ENCODE results near the gene CHST12. TPM values are rescaled to one million over a fixed set of nuclear protein-coding genes. Genes with fewer than 3 reads are reported as not detected.

CHST12 gene
- total and polyA plus RNA-seq, 2 donors (not counting 1 experiment from before 2014, with no cell fraction given): 25.4 to 27.1 TPM

- Mint-ChIP-seq H3K9me3 (ENCODE audit: insufficient read depth) (no peaks in the 10 kb centered on the region), H3K27ac (no peak within 1 kb of the TSS), H3K4me3 (peak within 1 kb of the TSS; percentile 41), H3K4me1 (peaks cover 12% of the 10 kb centered on the region), H3K27me3 (no peaks in the 10 kb centered on the region)
- Histone ChIP-seq H3K9ac (ENCODE audit: low read length) (peak within 1 kb of the TSS; percentile 4), H3K27ac (ENCODE audit: low read length in 2 of 2) (no peak within 1 kb of the TSS), H4K20me1 (ENCODE audit: control insufficient read depth, insufficient read depth, low read length, poor library complexity, severe bottlenecking) (no peaks in the 10 kb centered on the region), H3K4me1 (ENCODE audit: control insufficient read depth in 2 of 2, insufficient read depth in 2 of 2, low read length in 2 of 2) (peaks cover 14 to 17% of the 10 kb centered on the region in 2 donors), H3K27me3 (replicated peaks in 1 of 4; ENCODE audit: control extremely low read depth in 1 of 4, control insufficient read depth in 3 of 4, insufficient read depth in 4 of 4, low read length in 3 of 4) (peaks cover 0 to 9% (median 2%) of the 10 kb centered on the region in 4 experiments), H3K36me3 (replicated peaks in 1 of 2; ENCODE audit: control extremely low read depth in 1 of 2, control insufficient read depth in 1 of 2, extremely low read depth in 1 of 2, insufficient read depth in 2 of 2, low read length in 1 of 2) (no peaks in the 10 kb centered on the region), H3K79me2 (ENCODE audit: control insufficient read depth, insufficient read depth, low read length) (no peaks in the 10 kb centered on the region), H3K4me2 (replicated peaks; ENCODE audit: low read depth, low read length, poor library complexity, severe bottlenecking) (peak within 1 kb of the TSS; percentile 79), H3K9me3 (ENCODE audit: control extremely low read depth in 1 of 3, control insufficient read depth in 2 of 3, insufficient read depth in 1 of 3, low read length in 2 of 3) (no peaks in the 10 kb centered on the region), H3K4me3 (ENCODE audit: control extremely low read depth in 1 of 5, extremely low read depth in 1 of 5, insufficient read depth in 1 of 5, low read depth in 2 of 5, low read length in 4 of 5) (no peak within 1 kb of the TSS), H2AFZ (ENCODE audit: insufficient read depth, low read depth, low read length, poor library complexity, severe bottlenecking) (peak within 1 kb of the TSS; percentile 65)
- ChIA-PET CTCF (interaction anchor here (1.0 kb wide), 1 partner anchor 45 kb away, joined by 3 read pairs; no protein-coding TSS in a partner anchor), POLR2A (interaction anchor here (0.6 kb wide), 1 partner anchor 60 kb away, joined by 3 read pairs; no protein-coding TSS in a partner anchor)
- WGBS (ENCODE audit: insufficient coverage): 79% methylated on average over 5 of the region's 16 CpGs
- TF ChIP-seq CTCF (IDR thresholded peaks at IDR 0.05) (no peak), EZH2 (IDR thresholded peaks at IDR 0.05; ENCODE audit: borderline replicate concordance, insufficient read depth, low read depth, low read length, poor library complexity, severe bottlenecking) (no peak)
- intact Hi-C loops (cut with micrococcal nuclease): loop anchor here (2.0 to 5.0 kb wide), 3 partner anchors 35 to 81 kb away; partner anchors contain the start of genes BRAT1, IQCE and LFNG
- no peak for DNase-seq
- no peak for ATAC-seq (ENCODE audit: low read depth)
These were observed 72.9 kb downstream of the CHST12 start, which contains the start of gene GRIFIN for GRCh38 chr7:2476298-2476697. GRIFIN (minus strand) TSS chr7:2476398; CDS start chr7:2476383, 15 bp downstream.

- Histone ChIP-seq H3K4me3 (ENCODE audit: control extremely low read depth in 1 of 5, extremely low read depth in 1 of 5, insufficient read depth in 1 of 5, low read depth in 2 of 5, low read length in 4 of 5) (no peak overlapping the region), H3K36me3 (replicated peaks in 1 of 2; ENCODE audit: control extremely low read depth in 1 of 2, control insufficient read depth in 1 of 2, extremely low read depth in 1 of 2, insufficient read depth in 2 of 2, low read length in 1 of 2) (no peaks in the 10 kb centered on the region), H3K27ac (ENCODE audit: low read length in 2 of 2) (no peak overlapping the region), H3K9ac (ENCODE audit: low read length) (peak overlapping the region; percentile 4), H2AFZ (ENCODE audit: insufficient read depth, low read depth, low read length, poor library complexity, severe bottlenecking) (peak overlapping the region; percentile 65), H3K4me2 (replicated peaks; ENCODE audit: low read depth, low read length, poor library complexity, severe bottlenecking) (peak overlapping the region; percentile 79), H4K20me1 (ENCODE audit: control insufficient read depth, insufficient read depth, low read length, poor library complexity, severe bottlenecking) (no peaks in the 10 kb centered on the region), H3K79me2 (ENCODE audit: control insufficient read depth, insufficient read depth, low read length) (no peaks in the 10 kb centered on the region), H3K9me3 (ENCODE audit: control extremely low read depth in 1 of 3, control insufficient read depth in 2 of 3, insufficient read depth in 1 of 3, low read length in 2 of 3) (no peaks in the 10 kb centered on the region), H3K4me1 (ENCODE audit: control insufficient read depth in 2 of 2, insufficient read depth in 2 of 2, low read length in 2 of 2) (peaks cover 14 to 17% of the 10 kb centered on the region in 2 donors), H3K27me3 (replicated peaks in 1 of 4; ENCODE audit: control extremely low read depth in 1 of 4, control insufficient read depth in 3 of 4, insufficient read depth in 4 of 4, low read length in 3 of 4) (peaks cover 0 to 4% (median 2%) of the 10 kb centered on the region in 4 experiments)
- H3K27me3 Mint-ChIP-seq: no peaks in the 10 kb centered on the region
- ATAC-seq (ENCODE audit: low read depth) (no peak), DNase-seq (no peak)
- TF ChIP-seq CTCF (IDR thresholded peaks at IDR 0.05) (no peak), EZH2 (IDR thresholded peaks at IDR 0.05; ENCODE audit: borderline replicate concordance, insufficient read depth, low read depth, low read length, poor library complexity, severe bottlenecking) (no peak)
- H3K9me3 Mint-ChIP-seq (ENCODE audit: insufficient read depth): no peaks in the 10 kb centered on the region
- H3K4me1 Mint-ChIP-seq: peaks cover 12% of the 10 kb centered on the region
- no peak overlapping the region for H3K27ac Mint-ChIP-seq
- ChIA-PET CTCF (no interaction called here), POLR2A (interaction anchor here (0.6 kb wide), 1 partner anchor 59 kb away, joined by 3 read pairs; no protein-coding TSS in a partner anchor)
- WGBS (ENCODE audit: insufficient coverage): 74% methylated on average over 19 of the region's 25 CpGs
- intact Hi-C loops (cut with micrococcal nuclease): loop anchor here (1.0 to 5.0 kb wide), 7 partner anchors 34 to 232 kb away; partner anchors contain the start of genes BRAT1, IQCE and LFNG
- peak overlapping the region; percentile 41 for H3K4me3 Mint-ChIP-seq
These were observed 73.5 kb downstream of the CHST12 start for GRCh38 chr7:2476776-2477446.
